ENCODE results near the gene MAP7.
"Not testable (repeated sequence)": the region's sequence is repeated elsewhere in the genome, so short reads cannot be mapped to it uniquely, and the experiment has no call there.

Gene MAP7

GRCh38 chr6:136501096-136501495 is 49.1 kb downstream of the MAP7 start:
- DNase-seq: no peak

GRCh38 chr6:136500414-136500813 is 49.8 kb downstream of the MAP7 start:
- no peak for DNase-seq

GRCh38 chr6:136499370-136499769 is 50.9 kb downstream of the MAP7 start:
- DNase-seq: no peak

GRCh38 chr6:136496449-136496848 is 53.8 kb downstream of the MAP7 start:
- DNase-seq: not testable (repeated sequence)

- no peak for DNase-seq
Observed at GRCh38 chr6:136494710-136495109, 55.5 kb downstream of the MAP7 start.

GRCh38 chr6:136494059-136494458 is 56.2 kb downstream of the MAP7 start:
- no peak for DNase-seq

- no peak for DNase-seq
Observed at GRCh38 chr6:136492409-136492808, 57.8 kb downstream of the MAP7 start.

GRCh38 chr6:136491754-136492153 is 58.5 kb downstream of the MAP7 start:
- no peak for DNase-seq

GRCh38 chr6:136491251-136491650 is 59.0 kb downstream of the MAP7 start:
- DNase-seq: no peak

GRCh38 chr6:136489689-136490033 is 60.6 kb downstream of the MAP7 start:
- DNase-seq: not testable (repeated sequence)

GRCh38 chr6:136487759-136488425 is 62.3 kb downstream of the MAP7 start:
- DNase-seq: no peak

- DNase-seq: no peak
Observed at GRCh38 chr6:136486357-136486756, 63.9 kb downstream of the MAP7 start.

GRCh38 chr6:136483906-136484305 is 66.3 kb downstream of the MAP7 start:
- no peak for DNase-seq

GRCh38 chr6:136483005-136483404 is 67.2 kb downstream of the MAP7 start:
- not testable (repeated sequence) for DNase-seq

- DNase-seq: no peak
Observed at GRCh38 chr6:136477548-136477947, 72.7 kb downstream of the MAP7 start.

- DNase-seq: no peak
Observed at GRCh38 chr6:136475686-136476085, 74.5 kb downstream of the MAP7 start.

- DNase-seq: no peak
Observed at GRCh38 chr6:136474241-136474640, 76.0 kb downstream of the MAP7 start.

GRCh38 chr6:136471922-136472321 is 78.3 kb downstream of the MAP7 start:
- no peak for DNase-seq

- DNase-seq: no peak
Observed at GRCh38 chr6:136471372-136471771, 78.8 kb downstream of the MAP7 start.

- no peak for DNase-seq
Observed at GRCh38 chr6:136470044-136470443, 80.2 kb downstream of the MAP7 start.

- no peak for DNase-seq
Observed at GRCh38 chr6:136469154-136469553, 81.1 kb downstream of the MAP7 start.

GRCh38 chr6:136468711-136469110 is 81.5 kb downstream of the MAP7 start:
- no peak for DNase-seq

- DNase-seq: no peak
Observed at GRCh38 chr6:136467186-136467585, 83.0 kb downstream of the MAP7 start.

- peak; percentile 44 for DNase-seq
Observed at GRCh38 chr6:136466777-136467176, 83.4 kb downstream of the MAP7 start.

GRCh38 chr6:136465766-136466303 is 84.4 kb downstream of the MAP7 start:
- DNase-seq: no peak

Measured in NCI-H1092 treated with DMSO at 0.1 percent for 48 hours (cell line).